H9 (cell line): ENCODE measurements around the gene GNL3. TPM values are rescaled to one million over a fixed set of nuclear protein-coding genes. Genes with fewer than 3 reads are reported as not detected.

Experiments used
- DNase-seq: peaks from one replicate; pipeline ENCODE4 v3.0.0-alpha.2; 2017
- H2AFZ ChIP-seq: one replicate; pipeline ENCODE4 v1.6.1; 2013; ENCODE audit warnings: mild to moderate bottlenecking, low read length, control low read depth, moderate library complexity
- H2AK5ac ChIP-seq: 2 replicates; pipeline ENCODE4 v1.6.1; 2013; ENCODE audit warnings: low read length, control low read depth, mixed read lengths; ENCODE audit not compliant: insufficient read length
- H2BK120ac ChIP-seq: one replicate; pipeline ENCODE4 v1.6.1; 2013; ENCODE audit warnings: low read depth, mild to moderate bottlenecking, low read length, control low read depth, inconsistent platforms; ENCODE audit not compliant: poor library complexity, severe bottlenecking
- H2BK12ac ChIP-seq: 2 replicates; pipeline ENCODE4 v1.6.1; 2013; ENCODE audit warnings: low read length, control low read depth, mixed read lengths, low read depth; ENCODE audit not compliant: insufficient read length
- H2BK15ac ChIP-seq: 2 replicates; pipeline ENCODE4 v1.6.1; 2013; ENCODE audit warnings: low read depth, low read length, control low read depth
- H2BK20ac ChIP-seq: one replicate; pipeline ENCODE4 v1.6.1; 2013; ENCODE audit warnings: low read depth, mild to moderate bottlenecking, low read length, control low read depth, inconsistent platforms; ENCODE audit not compliant: poor library complexity, severe bottlenecking
- H2BK5ac ChIP-seq: 2 replicates; pipeline ENCODE4 v1.6.1; 2013; ENCODE audit warnings: low read length, control low read depth, mixed read lengths; ENCODE audit not compliant: insufficient read length
- H3K14ac ChIP-seq: 2 replicates; pipeline ENCODE4 v1.6.1; 2013; ENCODE audit warnings: low read length, control low read depth; ENCODE audit not compliant: insufficient read depth
- H3K18ac ChIP-seq: 2 replicates; pipeline ENCODE4 v1.6.1; 2013; ENCODE audit warnings: low read depth, mild to moderate bottlenecking, mixed read lengths, low read length, control low read depth; ENCODE audit not compliant: insufficient read length
- H3K23ac ChIP-seq: 2 replicates; pipeline ENCODE4 v1.6.1; 2013; ENCODE audit warnings: low read length, control low read depth, mixed read lengths, low read depth; ENCODE audit not compliant: insufficient read length
- H3K23me2 ChIP-seq: 2 replicates; pipeline ENCODE4 v1.6.1; 2013; ENCODE audit warnings: low read depth, mild to moderate bottlenecking, mixed read lengths, low read length, control low read depth; ENCODE audit not compliant: insufficient read length, poor library complexity, severe bottlenecking
- H3K27ac ChIP-seq: 2 replicates; pipeline ENCODE4 v1.5.1; 2013; ENCODE audit warnings: low read length, control low read depth, mixed read lengths, low read depth; ENCODE audit not compliant: insufficient read length
- H3K27me3 ChIP-seq: 2 replicates; pipeline ENCODE4 v1.6.1; 2013; ENCODE audit warnings: low read length, control low read depth, inconsistent platforms; ENCODE audit not compliant: insufficient read depth
- H3K4ac ChIP-seq: 2 replicates; pipeline ENCODE4 v1.6.1; 2013; ENCODE audit warnings: low read depth, mild to moderate bottlenecking, control low read depth, inconsistent platforms, low read length, moderate library complexity
- H3K4me1 ChIP-seq: 2 replicates; pipeline ENCODE4 v1.6.1; 2013; ENCODE audit warnings: low read length, control low read depth, inconsistent platforms; ENCODE audit not compliant: insufficient read depth
- H3K4me2 ChIP-seq: 2 replicates; pipeline ENCODE4 v1.6.1; 2013; ENCODE audit warnings: low read length, control low read depth, mixed read lengths; ENCODE audit not compliant: insufficient read length, insufficient read depth
- H3K56ac ChIP-seq: 2 replicates; pipeline ENCODE4 v1.6.1; 2013; ENCODE audit warnings: low read depth, mild to moderate bottlenecking, mixed read lengths, low read length, control low read depth; ENCODE audit not compliant: insufficient read length
- H3K79me1 ChIP-seq: 2 replicates; pipeline ENCODE4 v1.6.1; 2013; ENCODE audit warnings: low read depth, mild to moderate bottlenecking, moderate library complexity, low read length, control low read depth, inconsistent platforms; ENCODE audit not compliant: insufficient read depth, poor library complexity, severe bottlenecking
- H3K79me2 ChIP-seq: 2 replicates; pipeline ENCODE4 v1.6.1; 2013; ENCODE audit warnings: low read length, control low read depth, inconsistent platforms; ENCODE audit not compliant: insufficient read depth
- H3K9ac ChIP-seq: 2 replicates; pipeline ENCODE4 v1.6.1; 2013; ENCODE audit warnings: low read length, control low read depth, mixed read lengths; ENCODE audit not compliant: insufficient read length; ENCODE audit errors: extremely low read depth
- H3K9me3 ChIP-seq: one replicate; pipeline ENCODE4 v1.6.1; 2013; ENCODE audit warnings: low read depth, low read length, inconsistent platforms; ENCODE audit not compliant: control insufficient read depth
- H3T11ph ChIP-seq: one replicate; pipeline ENCODE4 v1.6.1; 2013; ENCODE audit warnings: mild to moderate bottlenecking, low read length, control low read depth, inconsistent platforms
- H4K20me1 ChIP-seq: one replicate; pipeline ENCODE4 v1.6.1; 2013; ENCODE audit not compliant: control insufficient read depth, insufficient read length, insufficient read depth
- H4K5ac ChIP-seq: 2 replicates; pipeline ENCODE4 v1.6.1; 2013; ENCODE audit warnings: low read depth, mild to moderate bottlenecking, mixed read lengths, low read length, control low read depth; ENCODE audit not compliant: insufficient read length
- H4K8ac ChIP-seq: replicated peaks from 2 replicates; pipeline ENCODE4 v1.6.1; 2013; ENCODE audit warnings: low read length, control low read depth, mixed read lengths, low read depth; ENCODE audit not compliant: insufficient read length
- H4K91ac ChIP-seq: 2 replicates; pipeline ENCODE4 v1.6.1; 2013; ENCODE audit warnings: low read depth, mild to moderate bottlenecking, moderate library complexity, mixed read lengths, low read length, control low read depth; ENCODE audit not compliant: insufficient read length
- H3K27ac Mint-ChIP-seq, 3 experiments: 2 replicates in 2 of 3; 3 replicates in 1 of 3; pipeline ENCODE4 v1.8.0; 2020 to 2021; ENCODE audit warnings: mixed read lengths in 3 of 3, mild to moderate bottlenecking in 1 of 3, moderate library complexity in 1 of 3
- H3K27me3 Mint-ChIP-seq: 2 replicates; pipeline ENCODE4 v1.8.0; 2021; ENCODE audit warnings: low read depth, mild to moderate bottlenecking, moderate library complexity, mixed read lengths
- H3K36me3 Mint-ChIP-seq, 3 experiments: 2 replicates in 2 of 3; 3 replicates in 1 of 3; pipeline ENCODE4 v1.8.0; 2020 to 2021; ENCODE audit warnings: low read depth in 3 of 3, mixed read lengths in 3 of 3; ENCODE audit not compliant: insufficient read depth in 1 of 3
- H3K4me1 Mint-ChIP-seq, 2 experiments: 2 replicates each; pipeline ENCODE4 v1.8.0; 2020; ENCODE audit warnings: mixed read lengths in 2 of 2
- H3K4me3 Mint-ChIP-seq, 2 experiments: 2 replicates in 1 of 2; 3 replicates in 1 of 2; pipeline ENCODE4 v1.8.0; 2020 to 2021; ENCODE audit warnings: mild to moderate bottlenecking in 2 of 2, mixed read lengths in 2 of 2, moderate library complexity in 1 of 2
- H3K9me3 Mint-ChIP-seq, 2 experiments: 2 replicates in 1 of 2; 3 replicates in 1 of 2; pipeline ENCODE4 v1.8.0; 2020; ENCODE audit warnings: mild to moderate bottlenecking in 2 of 2, mixed read lengths in 2 of 2, moderate library complexity in 1 of 2
- CTCF ChIP-seq: fragments of 200-600 bp; sonication (generic); conservative IDR thresholded peaks from 3 replicates; pipeline ENCODE4 v1.8.0; 2021; ENCODE audit warnings: antibody characterized with exemption, mild to moderate bottlenecking
- WGBS: extraction: QIAGEN DNeasy Blood & Tissue Kit; methylation state at CpG from one replicate; pipeline ENCODE4 v1.1.7; 2013; ENCODE audit warnings: missing lambda C conversion rate, low lambda C conversion rate, mixed read lengths; ENCODE audit not compliant: insufficient read length; ENCODE audit errors: extremely low coverage; 5-methylcytosine and 5-hydroxymethylcytosine counted together
- total RNA-seq: library from RNA; stranded (reverse); gene quantifications from 2 replicates; pipeline ENCODE4 v1.2.1, GENCODE V29; 2021

The GNL3 gene
- total RNA-seq, 1 experiment from 2014 or later, result 250 TPM

GRCh38 chr3:52690560-52690959, 4.7 kb downstream of the GNL3 start:
- Histone ChIP-seq H3K9me3 (no peaks in the 10 kb centered on the region), H2BK20ac (no peak overlapping the region), H4K5ac (no peak overlapping the region), H2AK5ac (no peak overlapping the region), H2AFZ (no peak overlapping the region), H3K56ac (no peak overlapping the region), H4K91ac (no peak overlapping the region), H3K79me1 (peaks cover 16% of the 10 kb centered on the region), H2BK5ac (no peak overlapping the region), H3K14ac (no peak overlapping the region), H3K27me3 (no peaks in the 10 kb centered on the region), H4K20me1 (no peaks in the 10 kb centered on the region), H2BK120ac (no peak overlapping the region), H2BK12ac (no peak overlapping the region), H3K79me2 (peaks cover 12% of the 10 kb centered on the region; the same call in 1 of the 2 replicates), H3K18ac (no peak overlapping the region), H4K8ac (no peak overlapping the region), H3K4me1 (no peaks in the 10 kb centered on the region), H3K4me2 (no peak overlapping the region), H3K23ac (no peak overlapping the region), H2BK15ac (no peak overlapping the region), H3K4ac (no peak overlapping the region), H3T11ph (no peak overlapping the region), H3K23me2 (peaks cover 3% of the 10 kb centered on the region), H3K9ac (no peak overlapping the region), H3K27ac (no peak overlapping the region)
- DNase-seq, result no peak
- Mint-ChIP-seq H3K9me3 (no peaks in the 10 kb centered on the region), H3K4me3 (no peak overlapping the region; a peak in 1 of 5 replicates), H3K27me3 (peaks cover 3% of the 10 kb centered on the region; the same call in 1 of the 2 replicates), H3K4me1 (peaks cover 7 to 10% of the 10 kb centered on the region in 2 experiments; a peak in 2 of 4 replicates), H3K36me3 (peaks cover 79 to 98% (median 95%) of the 10 kb centered on the region in 3 experiments), H3K27ac (peak overlapping the region in 2 of 3 experiments; percentile 36 to 41; a peak in 1 of 7 replicates)
- TF ChIP-seq CTCF, result no peak
- WGBS, result no CpG with 5 or more reads among the region's 2 CpGs
